SK-N-SH (cell line): Measurements from ENCODE around the gene EGFLAM. TPM values are rescaled to one million over a fixed set of nuclear protein-coding genes. Genes with fewer than 3 reads are reported as not detected.

ENCODE experiments used
- CTCF ChIA-PET: fragments of 300-600, 350-600 bp; formaldehyde crosslinking; extraction: SDS; loops from one replicate; lab custom pipeline; 2021; lab: Yijun Ruan, JAX
- POLR2A ChIA-PET: fragments of 350-600 bp; sonication (Branson Sonifier 250); formaldehyde crosslinking; extraction: SDS; loops from one replicate; lab custom pipeline; 2020; ENCODE audit warnings: antibody characterized with exemption, inconsistent platforms; lab: Yijun Ruan, JAX
- DNase-seq: peaks from one replicate; pipeline ENCODE4 v3.0.0; 2012
- H2AFZ ChIP-seq: fragments of 200-600 bp; sonication (generic); 2 replicates; pipeline ENCODE4 v1.8.1; 2016; ENCODE audit warnings: antibody characterized with exemption, mild to moderate bottlenecking, low read depth
- H3F3A ChIP-seq: fragments of 200-600 bp; sonication (generic); replicated peaks from 2 replicates; pipeline ENCODE3; 2016; ENCODE audit warnings: antibody characterized with exemption, mild to moderate bottlenecking; ENCODE audit not compliant: insufficient read depth
- H3K27ac ChIP-seq, 2 experiments: fragments of 200-500 bp in 1 of 2; fragments of 200-600 bp in 1 of 2; sonication (Bioruptor generic) in 1 of 2; sonication (generic), shearing (Covaris generic) in 1 of 2; 2 replicates each; pipeline versions ENCODE4 v1.5.1 to v1.6.1; 2014 to 2016; ENCODE audit warnings: low read depth in 2 of 2, inconsistent platforms in 1 of 2, low read length in 1 of 2, mild to moderate bottlenecking in 1 of 2, mixed read lengths in 1 of 2
- H3K27me3 ChIP-seq: fragments of 200-600 bp; sonication (generic), shearing (Covaris generic); 2 replicates; pipeline ENCODE4 v1.6.1; 2016; ENCODE audit warnings: mixed run types; ENCODE audit not compliant: insufficient read depth
- H3K36me3 ChIP-seq, 2 experiments: fragments of 200-500 bp in 1 of 2; fragments of 200-600 bp in 1 of 2; sonication (Bioruptor generic) in 1 of 2; sonication (generic) in 1 of 2; replicated peaks in 1 of 2; 2 replicates each; pipeline versions ENCODE3 to v1.5.1; 2014 to 2016; ENCODE audit warnings: low read length in 1 of 2, mild to moderate bottlenecking in 1 of 2; ENCODE audit not compliant: insufficient read depth in 2 of 2, control insufficient read depth in 1 of 2
- H3K4me1 ChIP-seq, 2 experiments: fragments of 200-500 bp in 1 of 2; fragments of 200-600 bp in 1 of 2; sonication (Bioruptor generic) in 1 of 2; sonication (generic), shearing (Covaris generic) in 1 of 2; 2 replicates each; pipeline versions ENCODE4 v1.5.1 to v1.6.1; 2014 to 2016; ENCODE audit warnings: low read depth in 1 of 2, low read length in 1 of 2, mixed run types in 1 of 2; ENCODE audit not compliant: insufficient read depth in 2 of 2, control insufficient read depth in 1 of 2
- H3K4me2 ChIP-seq: fragments of 200-600 bp; sonication (generic), shearing (Covaris generic); 2 replicates; pipeline ENCODE4 v1.6.1; 2017; ENCODE audit warnings: mixed run types
- H3K4me3 ChIP-seq, 2 experiments: fragments of 200-500 bp in 1 of 2; fragments of 200-600 bp in 1 of 2; sonication (Bioruptor generic) in 1 of 2; sonication (generic), shearing (Covaris generic) in 1 of 2; 2 replicates each; pipeline versions ENCODE4 v1.5.1 to v1.8.1; 2014 to 2016; ENCODE audit warnings: low read depth in 2 of 2, inconsistent platforms in 1 of 2, low read length in 1 of 2, mild to moderate bottlenecking in 1 of 2, mixed read lengths in 1 of 2, moderate library complexity in 1 of 2
- H3K79me2 ChIP-seq: fragments of 200-600 bp; sonication (generic); 2 replicates; pipeline ENCODE4 v1.8.1; 2017; ENCODE audit warnings: mild to moderate bottlenecking; ENCODE audit not compliant: insufficient read depth
- H3K9ac ChIP-seq: fragments of 200-600 bp; sonication (generic); 2 replicates; pipeline ENCODE4 v1.6.1; 2017; ENCODE audit warnings: mixed run types
- H3K9me2 ChIP-seq: fragments of 200-600 bp; sonication (generic); 2 replicates; pipeline ENCODE4 v1.6.1; 2017; ENCODE audit warnings: mixed run types
- H3K9me3 ChIP-seq: fragments of 200-600 bp; sonication (generic); 2 replicates; pipeline ENCODE4 v1.6.1; 2017; ENCODE audit warnings: mixed run types, mild to moderate bottlenecking, moderate library complexity
- H4K20me1 ChIP-seq: fragments of 200-600 bp; sonication (generic); 2 replicates; pipeline ENCODE4 v1.6.1; 2017; ENCODE audit warnings: mild to moderate bottlenecking, mixed run types; ENCODE audit not compliant: insufficient read depth
- ELF1 ChIP-seq: IDR thresholded peaks from 2 replicates; pipeline ENCODE4 v1.4.0; 2012
- EP300 ChIP-seq, 2 experiments: IDR thresholded peaks; 2 replicates each; pipeline versions ENCODE4 v1.4.0 to v1.6.1; 2012; ENCODE audit warnings: borderline replicate concordance in 1 of 2, low read depth in 1 of 2, low read length in 1 of 2
- FOXJ3 ChIP-seq: sonication (generic); formaldehyde crosslinking; IDR thresholded peaks from 2 replicates; pipeline ENCODE4 v1.5.1; 2020; ENCODE audit warnings: mild to moderate bottlenecking, missing genetic modification reagents
- GATA2 ChIP-seq: sonication (generic); formaldehyde crosslinking; IDR thresholded peaks from 2 replicates; pipeline ENCODE4 v1.5.0; 2020; ENCODE audit warnings: mild to moderate bottlenecking, missing genetic modification reagents
- IRF3 ChIP-seq: fragments of 150-350 bp; IDR thresholded peaks from 2 replicates; pipeline ENCODE4 v1.6.1; 2016; ENCODE audit warnings: mild to moderate bottlenecking, low read depth, low read length
- MAX ChIP-seq: IDR thresholded peaks from 2 replicates; pipeline ENCODE4 v1.4.0; 2012; ENCODE audit warnings: low read depth
- MEF2A ChIP-seq: IDR thresholded peaks from 2 replicates; pipeline ENCODE4 v1.4.0; 2012; ENCODE audit warnings: low read depth, borderline replicate concordance
- NFIC ChIP-seq: IDR thresholded peaks from 2 replicates; pipeline ENCODE4 v1.4.0; 2012; ENCODE audit warnings: borderline replicate concordance
- NRF1 ChIP-seq: IDR thresholded peaks from 2 replicates; pipeline ENCODE4 v1.6.1; 2012; ENCODE audit warnings: low read depth, mild to moderate bottlenecking, low read length
- PBX3 ChIP-seq: IDR thresholded peaks from 2 replicates; pipeline ENCODE4; 2012
- RAD21 ChIP-seq: IDR thresholded peaks from 2 replicates; pipeline ENCODE4 v1.6.1; 2012; ENCODE audit warnings: mild to moderate bottlenecking, low read length
- RCOR1 ChIP-seq: fragments of 150-350 bp; IDR thresholded peaks from 2 replicates; pipeline ENCODE4 v1.6.1; 2017; ENCODE audit warnings: antibody characterized with exemption, low read length
- REST ChIP-seq: IDR thresholded peaks from 2 replicates; pipeline ENCODE4 v1.6.1; 2012; ENCODE audit warnings: mild to moderate bottlenecking, low read depth, low read length, moderate library complexity
- RXRA ChIP-seq: IDR thresholded peaks from 2 replicates; pipeline ENCODE4 v1.4.0; 2012; ENCODE audit warnings: low read depth, mild to moderate bottlenecking, borderline replicate concordance
- SIN3A ChIP-seq: IDR thresholded peaks from 2 replicates; pipeline ENCODE4 v1.6.1; 2012; ENCODE audit warnings: low read depth, mild to moderate bottlenecking, low read length, moderate library complexity, borderline replicate concordance
- TCF12 ChIP-seq: IDR thresholded peaks from 2 replicates; pipeline ENCODE4 v1.4.0; 2012
- USF1 ChIP-seq: IDR thresholded peaks from 2 replicates; pipeline ENCODE4 v1.4.0; 2012; ENCODE audit warnings: low read depth, borderline replicate concordance
- USF2 ChIP-seq: fragments of 150-350 bp; IDR thresholded peaks from 2 replicates; pipeline ENCODE4 v1.6.1; 2017; ENCODE audit warnings: antibody characterized with exemption, low read length, low read depth, borderline replicate concordance
- YY1 ChIP-seq: IDR thresholded peaks from 2 replicates; pipeline ENCODE4 v1.4.0; 2012; ENCODE audit warnings: low read depth, mild to moderate bottlenecking
- ZBTB33 ChIP-seq: IDR thresholded peaks from 2 replicates; pipeline ENCODE4 v1.4.0; 2012; ENCODE audit warnings: low read depth, borderline replicate concordance
- WGBS: methylation state at CpG from one replicate; pipeline ENCODE4 v1.1.6; 2017; ENCODE audit warnings: low lambda C conversion rate; 5-methylcytosine and 5-hydroxymethylcytosine counted together
- polyA plus RNA-seq, 3 experiments: library from polyadenylated mRNA; depleted of rRNA; stranded (reverse); fragments of >200 nt; gene quantifications; 2 replicates each; pipeline ENCODE4 v1.2.3, GENCODE V29; 2012

The EGFLAM gene
- polyA plus RNA-seq, 1 of the 3 experiments (the other 2 are of a cell fraction), result 0.05 TPM

- TF ChIP-seq RAD21 (no peak), GATA2 (CRISPR knock-in tag) (no peak), EP300 (IDR thresholded peaks at IDR 0.05; ENCODE audit: borderline replicate concordance in 1 of 2, low read depth in 1 of 2, low read length in 1 of 2) (no peak), USF2 (no peak), RCOR1 (no peak)
Measured at GRCh38 chr5:38393636-38394035, 135.3 kb downstream of the EGFLAM start (continued).

- no peak overlapping the region for H3K4me2 ChIP-seq
- no peaks in the 10 kb centered on the region; the same call in 1 of the 2 replicates for H3K27me3 ChIP-seq
- H2AFZ ChIP-seq, result no peak overlapping the region
- WGBS, result 39% methylated on average over 6 of the region's 6 CpGs
- CTCF ChIA-PET, result interaction anchor here (4.2 kb wide), 1 partner anchor 14 kb away, joined by 24 read pairs; no protein-coding TSS in a partner anchor
- H3F3A ChIP-seq, result no peaks in the 10 kb centered on the region
- no peaks in the 10 kb centered on the region for H3K9me2 ChIP-seq
- DNase-seq, result no peak
- H3K9me3 ChIP-seq, result no peaks in the 10 kb centered on the region
- TF ChIP-seq MAX (no peak), FOXJ3 (no peak), TCF12 (no peak), USF2 (no peak), SIN3A (no peak), RAD21 (no peak), RXRA (no peak), NRF1 (no peak), GATA2 (CRISPR knock-in tag) (no peak), NFIC (no peak), USF1 (no peak), MEF2A (no peak), REST (no peak), ELF1 (no peak), YY1 (no peak), PBX3 (no peak), IRF3 (no peak), ZBTB33 (no peak)
- no peak overlapping the region for H3K9ac ChIP-seq
- H3K36me3 ChIP-seq, result no peaks in the 10 kb centered on the region
- H4K20me1 ChIP-seq, result no peaks in the 10 kb centered on the region
- no peaks in the 10 kb centered on the region; a peak in 1 of 4 replicates for H3K4me1 ChIP-seq
- H3K27ac ChIP-seq, result no peak overlapping the region
- H3K4me3 ChIP-seq, result no peak overlapping the region
- POLR2A ChIA-PET, result no interaction called here
- no peaks in the 10 kb centered on the region for H3K79me2 ChIP-seq
Measured at GRCh38 chr5:38396766-38397165, 138.4 kb downstream of the EGFLAM start.
